HG03378 (cell line): ENCODE data around the gene GUCD1.

Experiments
- ATAC-seq: cut with Tn5 transposase; IDR thresholded peaks from one replicate; pipeline ENCODE4 v1.9.1; 2021; ENCODE audit warnings: mild to moderate bottlenecking, moderate library complexity; ENCODE audit not compliant: unreplicated experiment

GUCD1 gene

GRCh38 chr22:24504956-24505736 is 49.8 kb downstream of the GUCD1 start:
- no peak for ATAC-seq

DNA sequence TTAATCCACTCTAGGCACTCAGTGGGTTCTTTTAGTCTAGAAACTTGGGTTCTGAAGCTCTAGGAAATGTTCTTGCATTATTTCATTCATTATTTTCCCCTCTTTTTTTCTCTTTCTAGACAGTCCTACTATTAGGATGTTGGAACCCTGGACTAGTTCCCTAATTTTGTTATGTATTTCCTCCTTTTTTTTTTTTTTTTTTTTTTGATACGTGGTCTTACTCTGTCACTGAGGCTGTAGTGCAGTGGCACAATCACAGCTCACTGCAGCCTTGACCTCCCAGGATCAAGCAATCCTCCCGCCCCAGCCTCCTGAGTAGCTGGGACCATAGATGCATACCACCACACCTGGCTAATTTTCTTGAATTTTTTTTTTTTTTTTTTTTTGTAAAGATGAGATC is 50.4 kb downstream of the GUCD1 start:
- no peak for ATAC-seq

DNA sequence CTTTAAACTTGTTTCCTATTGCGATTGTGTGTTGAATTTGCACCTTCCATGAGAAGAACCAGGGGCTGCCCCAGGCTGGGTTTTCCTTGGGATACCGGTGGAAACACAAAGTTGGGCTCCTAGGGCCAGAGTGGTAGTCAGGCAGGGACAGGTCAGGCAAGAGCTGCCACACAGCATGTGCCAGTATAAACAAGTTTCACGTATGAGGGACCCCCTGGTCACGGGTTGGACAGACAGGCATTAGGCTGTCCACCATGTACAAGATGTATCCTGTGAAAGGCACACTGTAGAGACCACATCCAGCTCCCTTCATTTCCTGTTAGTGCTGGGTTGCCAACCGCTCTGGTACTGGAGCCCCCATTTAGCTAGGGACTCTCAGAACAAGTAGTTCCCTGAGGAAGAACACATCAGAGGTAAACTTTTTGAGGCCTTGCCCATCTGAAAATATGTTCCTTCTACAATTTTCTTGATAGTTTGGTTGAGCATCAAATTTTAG is 51.0 kb downstream of the GUCD1 start:
- ATAC-seq, result no peak

DNA sequence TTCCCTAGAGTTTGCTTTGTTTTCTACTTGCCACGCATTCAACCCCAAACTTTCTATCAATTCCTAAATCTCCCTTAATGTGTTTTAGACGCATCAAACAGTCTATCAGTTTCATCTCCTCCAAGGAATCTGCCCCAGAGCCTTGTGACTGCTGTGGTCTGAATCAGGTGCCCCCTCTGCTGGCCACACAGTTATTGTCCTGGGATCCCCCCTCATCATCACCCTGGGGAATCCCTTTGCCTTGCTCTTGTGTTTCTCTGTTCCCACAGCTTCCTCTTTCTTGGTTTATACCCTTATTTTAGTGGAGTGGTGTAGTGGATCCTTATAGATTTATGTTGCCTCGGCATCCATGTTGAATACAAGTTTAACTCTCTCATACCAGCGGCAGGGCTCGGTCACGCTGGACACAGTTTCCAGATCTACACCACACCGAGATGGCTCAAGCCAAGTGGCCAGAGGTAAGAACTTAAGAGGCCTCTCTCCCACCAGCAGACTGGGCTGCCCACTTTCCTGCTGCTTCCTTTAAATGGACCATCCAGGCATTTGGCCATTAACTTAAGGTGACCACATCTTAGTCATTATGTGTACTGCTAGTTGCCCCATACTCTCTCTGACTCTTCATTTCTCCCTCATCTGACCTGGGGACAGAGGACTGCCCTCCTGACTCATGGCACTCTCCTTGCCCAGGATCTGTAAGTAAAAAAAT is 51.6 kb downstream of the GUCD1 start:
- ATAC-seq, result no peak

DNA sequence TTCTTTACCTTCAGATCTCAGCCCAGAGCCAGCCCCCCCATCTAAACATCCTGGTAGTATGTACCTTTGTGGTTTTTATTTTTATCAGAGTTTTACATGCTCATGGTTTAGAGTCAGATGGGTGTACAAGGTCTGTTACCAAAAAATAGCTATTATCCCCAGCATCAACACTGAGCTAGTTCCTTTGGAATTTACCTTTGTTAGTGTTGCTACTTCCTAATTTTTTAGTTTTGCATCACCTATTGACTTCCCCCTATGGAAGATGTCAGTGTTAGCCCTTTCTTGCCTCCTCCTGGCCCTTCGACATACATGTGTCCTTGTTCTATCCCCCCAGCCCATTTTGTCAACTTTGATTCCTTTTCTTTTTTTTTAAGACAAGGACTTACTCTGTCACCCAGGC is 52.4 kb downstream of the GUCD1 start:
- no peak for ATAC-seq

DNA sequence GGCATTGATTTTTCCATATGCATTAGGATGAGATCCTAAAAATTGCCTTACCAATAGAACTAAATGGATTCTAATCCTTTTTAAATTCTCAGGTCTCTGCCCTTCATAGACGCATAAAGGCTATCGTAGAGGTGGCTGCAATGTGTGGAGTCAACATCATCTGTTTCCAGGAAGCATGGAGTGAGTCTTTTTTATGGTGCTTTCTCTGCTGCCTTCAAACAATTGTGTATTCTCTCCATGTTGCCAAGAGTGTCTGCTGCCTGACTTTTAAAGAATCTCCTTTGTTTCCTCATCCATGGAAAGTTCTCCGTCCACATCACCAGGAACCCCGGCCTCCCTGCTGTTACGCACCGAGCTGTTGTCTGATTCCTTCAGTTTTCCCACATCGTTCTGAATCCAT is 52.9 kb downstream of the GUCD1 start:
- ATAC-seq, result no peak

DNA sequence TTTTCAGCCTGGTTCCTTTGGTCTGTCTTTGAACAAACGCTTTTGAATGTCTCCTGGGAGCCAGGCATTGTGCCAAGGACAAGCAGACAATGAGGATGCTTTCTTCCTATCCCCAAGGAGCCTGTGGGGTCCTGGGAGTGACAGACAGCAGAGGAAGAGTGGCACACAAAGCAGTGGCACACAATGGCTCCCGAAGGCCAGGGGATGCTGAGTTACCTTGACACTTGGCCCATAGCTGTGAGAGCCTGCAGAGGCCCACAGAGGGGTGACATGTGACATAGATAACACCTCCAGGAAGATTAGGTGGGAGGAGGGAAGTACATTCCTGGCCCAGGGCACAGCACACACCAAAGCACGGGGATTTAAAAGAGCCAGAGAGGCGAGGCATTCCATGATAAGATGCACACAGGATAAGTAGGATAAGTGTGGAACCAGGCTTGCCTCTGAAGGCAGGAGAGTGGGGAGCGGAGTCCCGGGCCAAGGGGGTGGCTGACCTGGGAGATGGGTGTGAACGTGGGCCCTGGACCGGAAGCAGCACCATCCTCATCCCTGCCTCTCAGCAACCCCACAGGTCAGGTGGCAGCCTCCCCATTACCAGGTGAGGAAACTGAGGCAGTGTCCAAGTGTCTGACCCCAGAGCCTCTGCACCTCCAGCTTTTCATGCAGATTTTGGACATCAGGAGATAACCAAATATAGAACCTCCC is 53.5 kb downstream of the GUCD1 start:
- no peak for ATAC-seq

DNA sequence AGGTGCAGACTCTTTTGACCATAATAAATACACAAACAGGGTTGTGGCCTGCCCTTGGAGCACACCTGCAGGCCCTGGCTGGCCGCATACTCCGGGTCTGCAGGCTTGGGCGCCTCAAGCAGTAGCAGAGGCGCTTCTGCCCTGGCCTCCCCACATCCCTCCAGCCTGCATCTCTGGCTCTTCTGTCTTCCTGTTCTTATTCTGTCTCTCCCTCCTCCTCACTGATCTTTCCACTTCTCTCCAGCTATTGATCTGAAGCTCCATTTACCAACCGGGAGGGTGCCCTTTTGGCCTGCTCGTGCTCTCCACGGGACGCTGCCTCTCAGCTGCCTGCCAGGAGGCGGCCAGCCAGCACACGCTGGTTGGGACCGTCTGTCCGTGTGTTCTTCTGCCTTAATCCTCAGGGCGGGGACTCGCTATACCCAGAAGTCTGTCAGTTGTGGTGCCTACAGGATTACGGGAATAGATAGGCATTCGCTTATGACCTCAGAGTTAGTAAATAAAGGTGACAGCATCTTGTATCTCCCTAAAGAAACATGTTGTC is 54.6 kb downstream of the GUCD1 start:
- no peak for ATAC-seq

DNA sequence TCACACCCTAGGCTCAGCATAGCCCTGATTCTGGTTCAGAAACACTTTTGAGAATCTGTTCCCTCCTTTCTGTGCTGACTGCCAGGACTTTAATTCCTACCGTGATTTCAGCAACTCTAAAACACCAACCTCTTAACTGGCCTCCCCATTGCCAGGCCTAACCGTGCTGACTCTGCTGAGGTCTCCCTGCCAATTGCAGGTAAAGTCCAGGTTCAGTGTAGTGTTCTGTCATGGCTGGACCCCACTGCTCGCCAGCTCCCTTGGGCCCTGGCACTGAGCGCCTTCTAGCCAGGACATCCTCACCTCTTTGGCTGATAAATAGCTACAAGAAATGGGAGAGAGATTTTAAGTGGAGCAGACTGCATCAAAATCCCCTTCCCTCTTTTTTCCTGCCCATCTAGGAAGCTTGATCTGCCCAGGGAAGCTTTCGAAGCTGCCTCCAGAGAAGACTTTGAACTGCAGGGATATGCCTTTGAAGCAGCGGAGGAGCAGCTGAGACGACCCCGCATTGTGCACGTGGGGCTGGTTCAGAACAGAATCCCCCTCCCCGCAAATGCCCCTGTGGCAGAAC is 55.1 kb downstream of the GUCD1 start:
- no peak for ATAC-seq

- ATAC-seq, result no peak
Measured at GRCh38 chr22:24498824-24499223, 56.1 kb downstream of the GUCD1 start.

DNA sequence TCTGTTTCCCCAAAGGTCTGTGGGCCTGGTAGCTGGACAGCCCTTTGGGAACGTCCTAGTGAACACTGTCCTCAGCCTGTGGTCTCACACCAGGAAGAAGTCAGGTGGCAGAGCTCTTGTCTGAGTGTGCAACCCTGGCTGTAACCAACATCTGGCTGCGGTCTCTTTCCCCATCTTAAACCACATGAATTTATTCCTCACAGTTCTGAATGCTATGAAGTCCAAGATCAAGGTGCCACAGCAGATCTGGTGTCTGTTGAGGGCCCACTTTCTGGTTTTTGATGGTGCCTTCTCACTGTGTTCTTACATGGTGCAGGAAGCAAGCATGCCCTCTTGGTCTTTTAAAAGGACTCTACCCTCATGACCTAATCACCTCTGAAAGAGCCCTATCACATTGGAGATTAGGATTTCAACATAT is 57.1 kb downstream of the GUCD1 start:
- no peak for ATAC-seq

- ATAC-seq, result no peak
Measured at GRCh38 chr22:24496661-24497060, 58.3 kb downstream of the GUCD1 start.

DNA sequence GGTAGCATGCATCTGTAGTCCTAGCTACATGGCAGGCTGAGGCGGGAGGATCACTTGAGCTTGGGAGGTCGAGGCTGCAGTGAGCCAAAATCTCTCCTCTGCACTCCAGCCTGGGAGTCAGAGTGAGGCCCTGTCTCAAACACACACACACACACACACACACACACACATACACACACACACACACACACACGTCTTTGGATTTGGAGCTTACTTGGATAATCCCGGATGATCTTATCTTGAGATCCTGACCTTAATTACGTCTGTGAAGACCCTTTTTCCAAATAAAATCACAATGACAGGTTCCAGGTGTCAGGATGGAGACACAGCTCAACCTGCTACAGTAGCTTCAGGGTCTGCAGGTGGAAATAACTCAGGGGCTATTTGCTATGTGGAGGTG is 58.7 kb downstream of the GUCD1 start:
- no peak for ATAC-seq

DNA sequence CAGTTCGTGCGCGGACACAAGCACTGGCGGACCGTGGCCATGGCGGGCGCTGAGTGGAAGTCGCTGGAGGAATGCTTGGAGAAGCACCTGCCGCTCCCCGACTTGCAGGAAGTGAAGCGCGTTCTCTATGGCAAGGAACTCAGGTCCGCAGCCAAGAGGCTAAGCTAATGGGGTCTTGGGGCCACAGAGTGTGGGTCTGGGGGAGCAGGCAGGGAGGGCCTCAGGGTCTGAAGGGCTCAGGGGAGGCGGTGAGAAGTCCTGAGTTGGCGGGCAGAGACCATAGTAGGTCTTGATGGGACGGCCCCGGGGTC is 59.6 kb downstream of the GUCD1 start:
- no peak for ATAC-seq

GRCh38 chr22:24494528-24495364 is 60.2 kb downstream of the GUCD1 start, which contains the start of gene UPB1:
Gene UPB1 (plus strand): TSS chr22:24495332. CDS start chr22:24495404, 72 bp downstream.
- ATAC-seq, result no peak

DNA sequence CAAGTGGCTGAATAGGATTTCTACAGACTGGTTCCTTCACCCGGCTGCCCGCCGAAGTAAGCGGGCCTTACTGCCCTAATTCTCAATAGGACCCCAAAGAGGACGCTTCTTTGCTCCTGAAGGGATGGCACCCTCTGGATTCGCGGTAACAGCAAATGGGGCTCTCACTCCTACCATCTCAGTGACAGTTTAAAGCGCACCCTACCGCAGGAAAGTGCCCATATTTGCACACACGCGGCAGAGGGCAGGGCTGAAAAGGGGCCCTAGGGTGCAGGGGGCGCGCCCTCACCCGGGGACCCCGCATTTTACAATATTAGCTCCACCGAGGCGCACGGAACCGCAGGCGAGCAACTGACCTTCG is 60.8 kb downstream of the GUCD1 start:
- ATAC-seq, result no peak

DNA sequence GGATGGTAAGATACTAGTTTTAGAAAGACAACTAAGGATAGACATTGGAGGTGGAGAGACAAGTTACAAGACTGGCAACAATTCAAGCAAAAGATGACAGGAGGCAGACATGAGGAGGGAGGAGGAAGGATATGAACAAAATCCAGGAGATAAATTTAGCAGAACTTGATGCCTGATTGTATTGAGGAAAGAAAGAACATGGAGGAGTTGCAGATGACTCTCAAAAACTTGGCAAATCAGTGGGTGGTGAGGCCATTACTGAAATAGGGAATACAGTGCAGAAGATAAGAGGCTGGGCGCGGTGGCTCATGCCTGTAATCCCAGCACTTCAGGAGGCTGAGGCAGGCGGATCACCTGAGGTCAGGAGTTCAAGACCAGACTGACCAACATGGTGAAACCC is 62.5 kb downstream of the GUCD1 start:
- no peak for ATAC-seq
